Mononuclear cell (primary cell): ENCODE measurements around the gene RNF213. TPM values are rescaled to one million over a fixed set of nuclear protein-coding genes. Genes with fewer than 3 reads are reported as not detected.
"Not testable (repeated sequence)": the region's sequence is repeated elsewhere in the genome, so short reads cannot be mapped to it uniquely, and the experiment has no call there.

Experiments used
- H3K27me3 ChIP-seq: 2 replicates; pipeline ENCODE4 v1.6.0; 2011; ENCODE audit warnings: low read length, control low read depth; ENCODE audit not compliant: insufficient read depth
- H3K4me1 ChIP-seq: 2 replicates; pipeline ENCODE4 v1.5.1; 2011; ENCODE audit warnings: mild to moderate bottlenecking, low read length, control low read depth; ENCODE audit not compliant: insufficient read depth
- H3K4me3 ChIP-seq: 2 replicates; pipeline ENCODE4 v1.5.1; 2011; ENCODE audit warnings: mild to moderate bottlenecking, low read length, moderate library complexity
- H3K9me3 ChIP-seq: 2 replicates; pipeline ENCODE4 v1.5.1; 2011; ENCODE audit warnings: low read depth, mild to moderate bottlenecking, control low read depth, low read length
- total RNA-seq: library from RNA; depleted of rRNA; stranded (reverse); fragments of >200 nt; gene quantifications from one replicate; pipeline ENCODE4 v1.2.3, GENCODE V29; 2012

Gene RNF213
- total RNA-seq, 1 donor = 234 TPM

DNA sequence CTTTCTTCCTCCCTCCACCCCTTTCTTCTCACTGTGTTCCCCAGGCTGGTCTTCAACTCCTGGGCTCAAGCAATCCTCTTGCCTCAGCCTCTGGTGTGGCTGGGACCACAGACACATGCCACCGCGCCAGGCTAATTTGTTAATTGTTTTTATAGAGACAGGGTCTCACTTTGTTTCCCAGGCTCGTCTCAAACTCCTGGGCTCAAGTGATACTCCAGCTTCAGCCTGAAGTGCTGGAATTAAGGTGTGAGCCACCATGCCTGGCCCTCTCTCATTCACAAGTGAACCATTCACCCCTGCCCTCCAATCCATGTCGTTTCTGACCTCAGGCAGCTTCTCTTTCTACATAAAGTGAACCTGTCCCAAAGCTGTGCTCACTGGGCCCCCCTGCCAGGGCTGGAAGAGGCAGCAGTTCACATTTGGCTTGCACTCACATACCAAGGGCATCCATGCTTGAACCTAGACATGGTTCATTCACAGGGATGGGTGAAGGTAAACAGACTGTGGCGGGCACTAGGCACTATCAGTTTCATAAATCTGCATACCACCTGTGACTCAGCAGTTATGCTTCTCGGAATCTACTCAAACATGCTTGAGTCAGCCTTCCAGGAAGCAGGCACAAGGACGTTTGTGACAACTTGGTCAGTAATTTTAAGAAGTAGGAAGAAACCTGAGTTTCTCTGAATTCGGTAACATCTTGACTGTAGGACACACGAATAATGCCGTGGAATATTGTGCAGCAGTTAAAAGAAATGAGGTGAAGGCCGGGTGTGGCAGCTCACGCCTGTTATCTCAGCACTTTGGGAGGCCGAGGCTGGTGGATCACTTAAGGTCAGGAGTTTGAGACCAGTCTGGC lies 6.0 kb upstream of the RNF213 start:
- no peak overlapping the region for H3K4me3 ChIP-seq

DNA sequence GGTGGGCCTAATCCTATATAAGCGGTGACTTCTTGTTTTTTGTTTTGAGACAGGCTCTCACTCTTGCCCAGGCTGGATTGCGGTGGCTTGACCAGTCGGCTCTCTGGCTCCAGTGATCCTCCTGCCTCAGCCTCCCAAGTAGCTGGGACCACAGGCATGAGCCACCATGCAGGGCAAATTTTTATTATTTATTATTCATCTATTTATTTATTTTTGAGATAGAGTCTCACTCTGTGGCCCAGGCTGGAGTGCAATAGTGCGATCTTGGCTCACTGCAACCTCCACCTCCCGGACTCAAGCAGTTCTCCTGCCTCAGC lies 4.7 kb upstream of the RNF213 start:
- no peaks in the 10 kb centered on the region for H3K27me3 ChIP-seq
- H3K4me1 ChIP-seq = peaks cover 49% of the 10 kb centered on the region
- no peak overlapping the region for H3K4me3 ChIP-seq
- no peaks in the 10 kb centered on the region for H3K9me3 ChIP-seq

More for the DNA sequence above, 6.0 kb upstream of the RNF213 start:
- H3K9me3 ChIP-seq = no peaks in the 10 kb centered on the region
- no peaks in the 10 kb centered on the region for H3K27me3 ChIP-seq
- H3K4me1 ChIP-seq = peaks cover 44% of the 10 kb centered on the region

GRCh38 chr17:80257716-80258213 lies 2.9 kb upstream of the RNF213 start:
- no peak overlapping the region for H3K4me3 ChIP-seq
- no peaks in the 10 kb centered on the region for H3K27me3 ChIP-seq
- H3K4me1 ChIP-seq = peaks cover 59% of the 10 kb centered on the region
- no peaks in the 10 kb centered on the region for H3K9me3 ChIP-seq

GRCh38 chr17:80258296-80258695 lies 2.4 kb upstream of the RNF213 start:
- H3K4me3 ChIP-seq, H3K9me3 ChIP-seq: not testable (repeated sequence)
- H3K4me1 ChIP-seq = peaks cover 59% of the 10 kb centered on the region

GRCh38 chr17:80259457-80260068 lies 1.1 kb upstream of the RNF213 start:
- Histone ChIP-seq H3K9me3 (no peaks in the 10 kb centered on the region), H3K4me3 (peak overlapping the region; percentile 58), H3K4me1 (peaks cover 49% of the 10 kb centered on the region), H3K27me3 (no peaks in the 10 kb centered on the region)

More at GRCh38 chr17:80258296-80258695, 2.4 kb upstream of the RNF213 start:
- not testable (repeated sequence) for H3K27me3 ChIP-seq

- Histone ChIP-seq H3K4me1 (peaks cover 49% of the 10 kb centered on the region), H3K9me3 (no peaks in the 10 kb centered on the region), H3K27me3 (no peaks in the 10 kb centered on the region), H3K4me3 (peak overlapping the region; percentile 58)
Observed at GRCh38 chr17:80260069-80260535, 550 bp upstream of the RNF213 start.

DNA sequence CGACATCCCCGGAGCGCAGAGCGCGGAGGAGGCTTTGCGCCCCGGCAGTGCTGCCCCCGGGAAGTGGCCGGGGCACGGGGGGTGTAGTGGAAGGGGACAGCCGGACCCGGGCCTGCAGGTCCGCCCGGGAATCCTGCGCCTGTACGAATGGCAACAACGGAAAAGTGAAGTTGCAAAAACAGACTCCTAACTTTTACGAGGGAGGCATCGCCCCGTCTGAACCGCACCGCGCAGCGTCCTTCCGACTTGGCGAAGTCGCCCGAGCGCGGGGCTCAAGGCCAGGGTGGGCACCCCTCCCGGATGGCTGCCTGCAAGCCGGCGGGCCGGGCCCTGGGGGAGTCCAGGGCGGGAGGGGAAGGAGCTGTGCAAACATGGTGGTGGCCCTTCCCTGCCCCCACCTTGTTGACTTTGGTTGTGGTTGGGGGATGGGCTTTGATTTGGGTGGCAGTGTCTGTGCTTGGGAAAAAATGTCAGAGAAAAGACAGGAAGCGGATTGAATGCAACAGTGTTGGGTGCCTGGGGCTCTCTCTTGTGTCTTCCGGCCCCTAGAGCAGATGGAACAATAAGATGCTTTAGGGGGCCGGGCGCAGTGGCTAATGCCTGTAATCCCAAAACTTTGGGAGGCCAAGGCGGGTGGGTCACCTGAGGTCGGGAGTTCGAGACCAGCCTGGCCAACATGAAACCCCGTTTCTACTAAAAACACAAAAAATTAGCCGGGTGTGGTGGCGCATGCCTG lies 675 bp downstream of the RNF213 start:
- Histone ChIP-seq H3K9me3 (no peaks in the 10 kb centered on the region), H3K27me3 (no peaks in the 10 kb centered on the region), H3K4me3 (peak overlapping the region; percentile 84), H3K4me1 (peaks cover 52% of the 10 kb centered on the region)

- peak overlapping the region; percentile 84 for H3K4me3 ChIP-seq
- no peaks in the 10 kb centered on the region for H3K27me3 ChIP-seq
- H3K4me1 ChIP-seq = peaks cover 58% of the 10 kb centered on the region
Observed at GRCh38 chr17:80261895-80262279, 1.2 kb downstream of the RNF213 start.

DNA sequence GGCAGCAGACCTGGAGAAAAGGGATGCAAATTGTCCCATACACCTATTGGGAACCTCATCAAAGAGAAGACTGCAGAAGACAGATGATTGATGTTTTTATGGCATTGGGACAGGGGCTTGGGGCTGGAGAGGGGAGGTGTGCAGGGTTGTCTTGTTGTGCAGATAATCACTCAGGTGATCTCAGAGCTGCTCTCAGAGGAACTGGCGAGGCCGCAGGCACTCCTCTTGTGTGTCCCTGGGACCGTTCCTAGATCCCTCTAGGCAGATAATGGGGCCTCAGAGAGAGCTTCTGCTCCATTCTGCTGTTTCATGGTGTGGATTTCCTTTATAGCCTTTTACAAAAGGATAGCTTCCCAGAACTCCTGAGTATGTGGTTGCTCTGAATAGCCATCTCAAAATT lies 1.6 kb downstream of the RNF213 start:
- peaks cover 60% of the 10 kb centered on the region for H3K4me1 ChIP-seq

More at GRCh38 chr17:80261895-80262279, 1.2 kb downstream of the RNF213 start:
- H3K9me3 ChIP-seq = no peaks in the 10 kb centered on the region

DNA sequence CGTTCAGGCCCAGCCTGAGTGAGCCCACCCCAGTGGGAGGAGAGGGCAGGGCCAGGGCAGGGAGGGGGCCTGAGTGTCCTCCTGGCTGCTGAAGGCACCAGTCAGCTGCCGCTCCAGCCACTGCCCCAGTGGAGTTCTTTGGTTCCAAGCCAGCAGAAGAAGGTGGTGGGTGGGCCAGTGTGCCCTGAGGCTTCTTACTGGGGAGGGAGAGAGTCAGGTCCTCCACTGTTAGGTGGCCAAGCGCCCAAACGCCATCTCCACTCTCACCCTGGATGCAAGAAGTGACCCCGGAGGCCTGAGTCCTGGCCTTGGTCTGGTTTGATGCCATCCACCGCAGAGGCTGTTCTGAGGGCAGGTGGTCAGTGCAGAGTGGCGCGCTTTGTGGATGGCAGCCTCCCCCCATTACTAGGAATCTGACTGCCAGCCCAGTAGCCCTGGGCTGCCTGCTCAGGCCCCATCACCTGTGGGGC lies 2.2 kb downstream of the RNF213 start:
- no peaks in the 10 kb centered on the region for H3K27me3 ChIP-seq
- H3K4me1 ChIP-seq = peaks cover 65% of the 10 kb centered on the region
- peak overlapping the region; percentile 73 for H3K4me3 ChIP-seq
- H3K9me3 ChIP-seq = no peaks in the 10 kb centered on the region

More for the DNA sequence above, 1.6 kb downstream of the RNF213 start:
- no peaks in the 10 kb centered on the region for H3K27me3 ChIP-seq
- peak overlapping the region; percentile 84 for H3K4me3 ChIP-seq
- no peaks in the 10 kb centered on the region for H3K9me3 ChIP-seq

- Histone ChIP-seq H3K4me1 (peaks cover 70% of the 10 kb centered on the region), H3K4me3 (peak overlapping the region; percentile 73), H3K9me3 (no peaks in the 10 kb centered on the region), H3K27me3 (no peaks in the 10 kb centered on the region)
Observed at GRCh38 chr17:80263253-80264204, 2.9 kb downstream of the RNF213 start.

- Histone ChIP-seq H3K4me1 (peaks cover 70% of the 10 kb centered on the region), H3K4me3 (peak overlapping the region; percentile 73), H3K27me3 (no peaks in the 10 kb centered on the region), H3K9me3 (no peaks in the 10 kb centered on the region)
Observed at GRCh38 chr17:80264205-80265075, 3.8 kb downstream of the RNF213 start.
